Cortex of kidney (tissue), 1 donor: ENCODE measurements around the gene FAM13A.

Source experiments
- DNase-seq: peaks from one replicate; lab custom pipeline; 2025; lab: John Stamatoyannopoulos, UW

FAM13A gene

GRCh38 chr4:88745581-88746163, 311.3 kb downstream of the FAM13A start:
- no peak for DNase-seq

- DNase-seq, result no peak
Measured at GRCh38 chr4:88745175-88745574, 311.8 kb downstream of the FAM13A start.

DNA sequence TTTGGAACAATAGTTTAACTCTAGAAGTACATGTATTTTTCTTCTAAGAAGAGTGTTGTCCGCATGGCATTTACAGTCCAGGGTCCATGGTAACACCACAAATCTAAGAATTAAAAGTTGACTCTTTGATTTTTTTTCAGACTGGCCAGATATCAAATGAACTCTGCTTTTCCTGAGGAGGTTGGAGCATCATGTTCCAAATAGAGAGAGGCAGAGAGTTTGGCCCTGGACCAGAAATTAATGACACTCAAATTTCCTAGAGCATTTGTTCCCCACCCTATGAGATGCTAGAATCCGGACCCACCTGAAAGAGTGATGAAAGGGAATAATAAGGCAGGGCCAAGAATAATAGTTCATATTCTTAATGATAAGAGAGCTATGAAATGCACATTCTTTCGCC, 312.4 kb downstream of the FAM13A start:
- no peak for DNase-seq

GRCh38 chr4:88743696-88744095, 313.3 kb downstream of the FAM13A start:
- DNase-seq, result no peak

DNA sequence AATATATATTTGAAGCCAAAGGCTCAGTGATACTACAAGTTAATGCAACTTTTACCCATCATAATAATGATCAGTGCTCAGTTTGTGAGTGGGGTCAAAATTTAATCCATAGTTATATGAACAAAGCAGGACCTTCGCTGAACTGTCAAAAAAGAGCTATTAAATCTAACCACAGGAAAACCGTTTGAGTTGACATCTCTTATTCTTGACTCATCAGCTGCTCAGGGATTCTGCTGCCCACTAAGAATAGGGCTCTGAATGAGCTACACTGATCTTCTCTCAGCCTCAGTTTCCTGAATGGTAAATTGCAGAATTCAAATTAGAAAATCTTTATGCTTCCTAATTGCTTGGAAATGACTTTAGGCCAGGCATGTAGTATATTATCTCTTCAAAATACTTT, 314.4 kb downstream of the FAM13A start:
- DNase-seq, result no peak

DNA sequence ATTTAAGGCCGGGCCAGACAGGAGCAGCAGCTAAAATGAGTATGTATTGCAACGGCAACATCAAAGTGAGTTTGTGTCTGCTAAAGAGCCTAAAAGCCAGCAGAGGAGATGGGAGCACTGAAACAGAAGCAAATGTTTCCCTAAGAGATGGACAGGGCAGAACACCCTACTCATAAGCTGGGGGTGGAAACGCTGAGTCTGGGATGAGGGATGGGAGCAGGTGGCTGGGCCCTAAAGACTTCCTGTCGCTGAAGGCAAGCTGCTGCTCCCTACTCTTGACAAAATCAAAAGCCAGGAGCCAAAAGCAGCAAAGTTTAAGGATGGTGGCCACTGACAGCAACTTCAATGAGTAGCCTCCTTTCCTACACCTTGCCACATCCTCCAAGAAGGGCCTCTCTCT, 318.8 kb downstream of the FAM13A start:
- DNase-seq, result no peak

DNA sequence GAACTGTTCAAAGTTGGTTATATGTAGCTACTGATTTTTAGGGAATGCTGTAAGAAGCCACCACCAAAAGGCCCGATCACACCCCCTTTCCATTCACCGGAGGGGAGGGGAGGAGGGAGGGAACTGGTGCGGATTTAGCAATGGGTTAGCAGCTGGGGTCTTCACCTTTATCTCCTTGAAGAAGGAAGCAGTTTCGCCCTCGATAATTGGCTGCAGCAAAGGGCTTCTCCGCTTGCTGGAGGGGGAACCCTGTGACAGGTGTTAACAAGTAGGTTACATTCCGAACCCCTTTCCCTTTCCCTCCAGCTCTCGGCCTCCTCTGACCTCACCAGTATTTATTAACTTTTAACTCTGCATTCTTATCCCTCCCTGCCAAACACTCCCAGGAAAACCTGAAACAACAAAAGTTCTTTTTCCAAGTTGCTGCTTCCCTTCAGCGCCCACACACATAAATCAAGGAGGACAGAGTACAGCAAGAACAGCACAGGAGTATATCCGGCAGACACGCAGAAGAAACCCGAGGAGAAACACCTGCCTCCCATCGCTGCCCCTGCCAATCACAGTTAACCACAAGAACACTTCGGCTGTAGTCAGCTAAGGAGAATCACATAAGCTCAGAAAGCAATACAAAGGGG, 319.6 kb downstream of the FAM13A start:
- no peak for DNase-seq

DNA sequence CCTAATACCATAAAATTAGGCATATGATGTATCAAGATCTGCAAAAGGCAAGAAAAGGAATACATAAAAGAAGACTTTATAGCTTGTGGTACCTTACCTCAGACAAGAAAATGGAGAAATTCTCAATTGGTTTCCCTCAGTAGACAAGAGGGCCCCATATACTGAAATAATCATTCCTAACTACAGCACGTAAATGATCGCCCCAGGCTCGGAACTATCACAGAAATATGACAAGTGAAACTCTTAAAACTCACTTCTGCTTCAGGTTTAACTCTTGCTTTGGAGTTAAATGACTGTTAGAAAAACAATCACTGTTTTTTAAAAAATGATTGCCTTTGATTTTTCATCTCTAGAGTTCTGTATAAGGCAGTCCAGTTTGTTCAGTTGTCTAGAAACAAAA, 320.7 kb downstream of the FAM13A start:
- DNase-seq, result no peak

DNA sequence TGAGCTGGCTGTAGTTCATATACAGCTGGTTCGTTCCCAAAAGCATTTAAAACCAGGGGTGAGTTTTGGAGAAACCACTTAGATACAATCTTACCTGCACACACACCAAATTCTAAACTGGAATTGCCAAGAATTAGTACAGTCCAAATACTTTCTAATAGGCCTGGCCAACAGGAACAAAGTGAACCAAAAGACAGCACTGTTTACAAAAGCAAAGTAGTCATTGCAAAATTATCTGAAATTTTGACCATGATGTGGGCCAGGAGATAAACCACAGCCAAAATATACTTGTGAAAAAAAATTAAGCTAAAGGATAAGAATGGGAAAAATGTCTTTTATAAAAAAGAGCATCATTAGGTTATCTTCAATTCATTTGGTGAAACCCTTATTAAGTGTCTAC, 321.4 kb downstream of the FAM13A start:
- DNase-seq, result no peak

DNA sequence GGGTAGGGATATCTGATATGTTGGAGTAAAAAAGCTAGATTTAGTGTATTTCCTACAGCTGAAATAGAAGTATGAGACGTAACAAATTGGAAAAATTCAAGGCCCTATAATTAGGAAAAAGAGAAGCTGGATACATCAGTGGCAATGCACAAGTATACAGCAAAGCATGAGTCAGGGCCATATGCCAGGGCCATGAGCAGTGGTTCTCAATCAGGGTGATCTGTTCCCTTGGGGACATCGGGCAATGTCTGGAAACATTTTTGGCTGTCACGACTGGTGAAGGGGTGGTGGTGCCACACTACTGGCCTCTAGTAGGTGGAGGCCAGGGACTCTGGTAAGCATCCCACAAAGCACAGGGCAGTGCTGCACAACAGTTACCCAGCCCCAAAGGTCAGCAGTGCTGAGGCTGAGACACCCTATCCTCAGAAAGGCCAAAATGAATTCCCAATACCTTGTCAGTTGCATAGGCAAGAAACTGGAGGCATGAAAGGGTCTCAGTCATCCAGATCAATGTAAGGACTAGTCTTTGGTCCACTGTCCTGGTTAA, 322.5 kb downstream of the FAM13A start:
- no peak for DNase-seq

DNA sequence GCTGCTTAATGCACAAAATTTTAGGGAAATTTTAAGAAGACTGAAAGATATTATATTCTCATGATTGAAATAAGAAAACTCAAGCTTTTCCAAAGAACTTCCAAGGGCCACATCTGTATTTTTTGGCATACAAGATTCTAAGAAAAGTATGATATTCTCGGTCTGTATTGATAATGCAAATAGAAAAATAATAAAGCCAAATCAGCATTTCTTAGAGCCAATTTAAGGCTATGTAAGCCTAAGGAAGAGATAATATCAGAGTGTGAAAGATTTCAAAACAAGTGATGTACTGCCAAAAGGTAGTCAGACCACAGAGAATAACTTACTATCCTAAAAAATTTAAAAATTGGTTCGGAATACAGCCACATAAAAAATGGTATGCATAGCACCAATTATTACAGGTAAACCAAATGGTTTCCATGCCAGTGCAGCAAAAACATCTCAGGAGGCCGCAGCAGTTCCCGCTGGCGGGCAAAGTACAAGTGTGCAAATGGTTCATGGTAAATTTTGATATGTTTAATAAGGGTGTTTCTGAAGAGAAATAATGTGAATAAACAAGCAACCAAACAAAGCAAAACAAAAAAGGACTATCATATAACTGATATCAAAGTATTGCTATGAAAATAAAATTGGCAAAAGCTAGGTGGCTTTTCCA, 324.1 kb downstream of the FAM13A start:
- DNase-seq, result no peak

GRCh38 chr4:88731381-88731780, 325.6 kb downstream of the FAM13A start:
- no peak for DNase-seq

GRCh38 chr4:88730811-88731210, 326.2 kb downstream of the FAM13A start:
- no peak for DNase-seq

DNA sequence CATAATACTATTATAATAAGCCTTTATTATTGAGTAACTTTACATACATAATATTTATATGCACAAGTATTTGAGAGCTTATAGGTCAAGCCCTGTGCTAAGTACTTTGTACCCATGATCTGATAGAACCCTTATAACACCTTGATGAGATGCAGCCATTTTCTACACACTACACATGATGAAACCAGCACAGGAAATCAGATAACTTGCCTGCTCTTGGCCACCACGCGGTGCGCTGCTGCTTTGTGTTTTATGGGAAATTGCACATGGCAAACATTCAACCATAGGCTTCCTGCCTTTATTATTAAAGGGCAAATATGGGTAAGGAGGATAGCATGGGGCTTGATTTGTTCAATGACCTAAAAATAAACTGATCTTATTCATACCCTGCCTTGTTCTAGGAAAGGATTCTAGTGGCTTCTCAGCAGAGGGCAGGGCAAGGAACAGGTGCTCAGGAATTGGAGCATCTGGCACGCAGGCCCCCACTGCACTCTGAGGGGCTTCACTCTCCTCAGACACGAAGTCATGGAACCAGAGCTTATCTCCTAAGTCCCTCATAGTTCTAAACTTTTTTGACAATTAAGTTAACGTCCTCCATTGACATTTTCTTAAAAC, 327.7 kb downstream of the FAM13A start:
- no peak for DNase-seq

GRCh38 chr4:88728146-88728545, 328.8 kb downstream of the FAM13A start:
- no peak for DNase-seq

DNA sequence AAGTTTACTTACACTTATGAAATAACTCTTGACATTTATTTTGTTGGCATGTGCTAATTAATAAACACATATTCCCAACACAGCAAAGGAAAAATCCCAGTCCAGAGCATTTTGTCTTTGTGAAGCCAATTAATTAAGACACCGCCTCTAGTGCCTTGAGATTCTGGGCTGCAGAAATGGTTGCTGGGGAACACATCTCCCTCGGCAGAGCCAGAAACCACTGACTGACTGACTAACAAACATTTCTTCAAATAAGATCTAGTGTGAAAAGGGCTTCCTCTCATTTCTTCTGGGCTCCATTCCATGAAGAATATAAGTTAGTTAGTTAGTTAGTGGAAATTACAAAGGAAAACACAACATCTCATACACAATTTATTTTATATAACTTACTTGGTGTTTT, 331.0 kb downstream of the FAM13A start:
- DNase-seq, result no peak

- DNase-seq, result no peak
Measured at GRCh38 chr4:88725143-88725542, 331.8 kb downstream of the FAM13A start.

DNA sequence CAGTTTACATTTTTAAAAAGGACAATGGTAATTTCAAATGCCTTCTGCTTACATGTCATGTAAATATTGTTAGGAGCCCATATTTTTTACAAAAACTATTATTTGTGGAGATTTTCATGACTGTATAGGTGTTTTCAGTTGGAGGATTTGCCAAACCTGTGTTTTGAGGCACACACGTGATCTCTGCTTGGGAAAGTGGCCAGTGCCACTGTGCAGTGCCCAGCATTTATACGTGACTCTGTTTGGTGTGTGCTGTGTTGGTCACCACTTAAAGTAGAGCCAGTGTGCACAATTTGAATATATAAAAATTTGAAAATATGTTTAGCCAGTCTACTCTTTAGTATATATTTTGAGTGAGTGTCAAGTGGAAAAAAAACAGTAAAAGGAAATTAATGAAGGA, 332.6 kb downstream of the FAM13A start:
- DNase-seq, result no peak

DNA sequence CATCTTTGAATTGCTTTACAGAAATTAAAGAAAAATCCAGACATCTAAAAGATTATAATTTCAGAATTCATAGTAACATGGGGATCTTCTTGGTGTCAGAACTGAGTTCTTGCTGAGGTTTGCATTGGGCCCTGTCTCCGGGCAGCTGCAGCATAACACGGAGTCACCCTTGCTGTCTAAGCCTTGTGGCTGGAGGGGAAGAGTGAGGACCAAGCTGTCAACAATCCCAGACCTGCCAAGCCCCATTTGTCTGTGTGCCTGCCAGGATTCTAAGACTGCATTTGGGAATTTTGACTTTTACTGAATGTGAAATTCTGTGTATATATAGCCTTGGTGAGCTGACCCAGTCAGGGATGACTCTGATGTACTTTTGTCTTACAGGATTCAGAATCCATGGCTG, 334.2 kb downstream of the FAM13A start:
- DNase-seq, result no peak

DNA sequence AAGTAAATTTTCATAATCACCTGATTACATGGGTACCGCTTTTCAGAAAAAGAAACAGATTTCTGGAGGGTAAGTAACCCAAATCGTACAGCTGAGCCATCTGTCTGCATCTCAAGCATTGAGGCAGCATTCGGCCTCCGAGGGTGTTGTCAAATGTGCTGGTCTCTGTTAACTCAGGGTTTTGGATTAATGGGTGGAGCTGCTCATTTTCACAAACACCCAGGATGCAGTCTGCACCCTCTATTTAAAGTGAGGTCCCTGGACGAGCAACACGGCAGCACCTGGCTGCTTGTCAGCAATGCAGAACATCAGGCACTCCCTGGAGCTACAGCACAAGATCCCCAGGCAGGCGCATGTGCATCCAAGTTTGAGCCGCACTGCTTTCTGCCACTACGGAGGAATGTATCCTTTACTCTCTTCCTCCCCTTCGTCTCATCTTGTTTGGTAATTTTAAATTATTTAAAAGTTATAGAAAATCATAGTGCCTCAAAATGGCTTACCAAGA, 334.7 kb downstream of the FAM13A start:
- no peak for DNase-seq

DNA sequence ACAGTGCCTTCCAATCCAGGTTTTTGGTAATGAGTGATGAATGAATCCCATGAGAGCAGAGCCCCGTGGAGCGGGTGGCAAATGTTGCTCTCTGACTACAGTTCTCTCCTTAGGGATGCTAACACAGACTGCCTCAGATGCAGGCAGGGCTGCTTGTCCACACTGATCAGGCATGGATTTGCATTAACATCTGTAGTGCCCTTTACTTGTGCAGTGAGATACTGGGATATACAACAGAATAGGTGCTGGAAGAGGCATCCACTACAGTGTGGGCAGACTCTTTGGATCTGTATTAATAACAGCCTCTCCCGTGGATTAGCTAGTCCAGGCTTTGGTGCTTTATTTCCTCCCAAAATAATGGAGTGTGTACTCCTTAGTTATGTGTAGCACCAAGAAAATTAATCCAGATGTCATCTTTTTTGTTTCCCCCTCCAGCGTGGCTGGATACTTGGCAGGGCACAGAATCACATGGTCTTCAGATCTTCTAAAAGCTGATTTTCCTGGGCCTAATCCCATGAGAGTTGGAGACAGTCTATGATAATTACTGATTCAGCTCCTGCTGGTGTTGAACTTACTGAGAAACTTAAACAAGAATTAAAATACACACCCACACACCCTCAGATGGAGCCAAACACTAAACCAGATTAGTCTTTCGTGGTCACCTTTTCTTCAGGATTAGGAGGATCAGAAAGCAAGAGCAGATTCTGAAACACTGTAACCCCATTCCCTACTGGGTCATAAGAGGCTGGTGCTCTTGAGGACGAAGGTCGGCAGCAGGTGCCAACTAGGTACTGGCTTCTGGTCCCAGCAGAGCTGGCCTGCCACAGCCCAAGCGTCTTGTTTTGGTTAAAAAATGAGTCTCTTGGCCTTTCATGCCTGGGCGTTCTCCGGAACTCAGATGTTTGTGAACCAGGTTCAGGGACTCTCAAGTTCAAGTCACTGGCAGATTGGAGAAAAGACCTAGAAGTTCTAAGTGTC, 336.2 kb downstream of the FAM13A start:
- no peak for DNase-seq

- no peak for DNase-seq
Measured at GRCh38 chr4:88719381-88719780, 337.6 kb downstream of the FAM13A start.
